GM21515 (cell line): Measurements from ENCODE around the gene MAP1LC3B.
"Not testable (repeated sequence)": the region's sequence is repeated elsewhere in the genome, so short reads cannot be mapped to it uniquely, and the experiment has no call there.

Experiments used
- ATAC-seq: cut with Tn5 transposase; IDR thresholded peaks from one replicate; pipeline ENCODE4 v1.9.1; 2021; ENCODE audit not compliant: unreplicated experiment

Gene MAP1LC3B

GRCh38 chr16:87360862-87361610, 31.1 kb upstream of the MAP1LC3B start:
- ATAC-seq, result no peak

DNA sequence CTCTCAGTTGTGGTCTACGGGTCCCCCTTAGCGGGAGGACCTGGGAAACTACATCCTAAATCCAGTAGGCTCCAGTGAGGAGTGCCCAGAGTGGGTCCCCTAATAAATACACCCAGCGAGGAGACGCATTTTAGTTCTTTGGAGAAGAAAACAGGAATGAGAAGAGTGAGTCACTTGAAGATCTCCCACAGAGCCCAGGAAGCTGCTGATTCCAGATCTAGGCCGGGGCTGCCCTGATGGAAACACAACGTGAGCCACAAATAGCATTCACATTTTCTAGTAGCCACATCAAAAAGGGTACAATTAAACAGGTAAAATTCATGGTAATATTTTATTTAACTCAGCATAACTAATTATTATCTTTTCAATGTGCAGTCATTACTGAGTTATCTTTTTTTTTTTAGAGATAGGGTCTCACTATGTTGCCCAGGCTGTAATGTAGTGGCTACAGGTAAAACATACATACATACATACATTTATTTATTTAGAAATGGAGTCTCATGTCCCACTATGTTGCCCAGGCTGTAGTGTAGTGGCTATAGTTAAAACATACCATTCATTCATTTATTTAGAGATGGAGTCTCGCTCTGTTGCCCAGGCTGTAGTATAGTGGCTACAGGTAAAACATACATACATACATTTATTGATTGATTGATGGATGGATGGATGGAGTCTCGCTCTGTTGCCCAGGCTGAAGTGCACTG, 30.1 kb upstream of the MAP1LC3B start:
- ATAC-seq, result no peak

GRCh38 chr16:87362828-87363559, 29.1 kb upstream of the MAP1LC3B start:
- ATAC-seq, result not testable (repeated sequence)

DNA sequence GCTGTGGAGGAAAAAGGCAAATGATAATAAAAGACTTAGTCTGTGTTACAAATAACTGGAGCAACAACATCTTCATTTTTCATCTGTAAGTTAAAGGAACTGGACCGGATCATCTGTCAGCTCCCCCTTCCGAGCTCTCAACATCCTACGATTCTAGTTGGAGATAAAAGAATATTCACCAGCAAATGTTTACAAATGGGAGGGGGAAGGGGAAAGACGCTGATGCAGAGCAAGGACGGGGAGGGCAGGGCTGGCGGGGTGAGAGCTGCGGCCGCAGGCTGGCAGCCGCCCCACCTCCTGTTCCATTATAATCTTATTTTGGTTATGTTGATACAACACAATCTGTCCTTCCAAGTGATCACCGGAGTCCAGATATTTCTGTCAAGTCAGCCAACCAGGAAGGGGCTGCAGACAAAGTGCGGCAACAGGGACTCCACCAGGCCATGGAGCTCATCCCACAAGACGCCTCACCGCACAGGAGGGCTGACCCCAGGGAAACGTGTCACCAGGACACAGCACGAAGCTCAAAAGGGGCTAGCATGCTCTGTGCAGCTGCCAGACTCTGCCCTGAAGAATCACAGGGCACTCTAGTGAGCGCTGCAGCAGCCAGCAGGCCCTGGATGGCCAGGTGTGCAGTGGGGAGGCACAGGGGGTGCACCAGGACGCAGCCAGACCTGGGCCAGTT, 28.2 kb upstream of the MAP1LC3B start:
- ATAC-seq, result no peak

GRCh38 chr16:87365021-87365713, 27.0 kb upstream of the MAP1LC3B start:
- no peak for ATAC-seq

GRCh38 chr16:87366288-87366687, 25.8 kb upstream of the MAP1LC3B start:
- no peak for ATAC-seq

DNA sequence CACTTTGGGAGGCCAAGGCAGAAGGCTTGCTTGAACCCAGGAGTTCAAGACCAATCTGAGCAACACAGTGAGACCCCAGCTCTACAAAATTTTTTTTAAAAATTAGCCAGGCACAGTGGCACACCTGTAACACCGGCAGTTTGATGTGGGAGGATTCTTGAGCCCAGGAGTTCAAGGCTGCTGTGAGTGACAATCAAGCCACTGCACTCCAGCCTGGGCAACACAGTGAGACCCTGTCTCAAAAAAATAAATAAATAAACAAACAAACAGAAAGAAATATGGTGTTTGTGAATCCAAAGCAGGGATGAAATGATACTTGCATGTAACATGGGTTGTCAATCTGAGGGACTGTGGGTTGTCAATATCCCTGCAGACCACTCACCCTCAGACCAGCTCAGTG, 25.2 kb upstream of the MAP1LC3B start:
- no peak for ATAC-seq

- no peak for ATAC-seq
These were observed 24.6 kb upstream of the MAP1LC3B start for GRCh38 chr16:87367529-87367928.

- no peak for ATAC-seq
These were observed 23.9 kb upstream of the MAP1LC3B start for GRCh38 chr16:87368029-87368770.

DNA sequence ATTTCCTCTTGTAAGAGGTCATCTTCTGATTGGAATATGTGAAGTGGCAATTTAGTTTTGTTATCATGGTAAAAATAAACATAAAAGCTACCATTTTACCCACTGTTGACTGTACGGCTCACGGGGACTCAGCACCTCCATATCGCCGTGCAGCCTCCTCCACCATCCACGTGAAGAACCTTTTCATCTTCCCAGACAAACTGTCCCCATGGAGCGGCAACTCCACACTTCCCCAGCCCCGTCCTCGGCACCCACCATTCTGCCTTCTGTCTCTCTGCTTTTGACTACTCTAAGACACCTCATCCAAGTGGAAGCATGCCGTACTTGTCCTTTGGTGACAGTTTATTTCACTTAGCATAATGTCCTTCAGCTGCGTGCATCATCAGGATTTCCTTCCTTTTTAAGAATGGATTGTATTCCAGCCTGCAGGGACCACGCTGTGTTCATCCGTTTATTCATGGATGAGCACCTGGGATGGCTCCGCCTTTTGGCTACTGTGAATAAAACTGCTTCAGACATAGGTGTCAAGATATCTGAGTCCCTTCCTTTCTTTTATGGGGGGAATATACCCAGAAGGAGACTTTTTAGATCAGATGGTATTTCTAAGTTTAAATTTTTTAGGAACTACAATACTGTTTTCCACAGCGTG, 22.9 kb upstream of the MAP1LC3B start:
- ATAC-seq, result no peak

GRCh38 chr16:87369796-87370719, 22.1 kb upstream of the MAP1LC3B start:
- ATAC-seq, result no peak

- ATAC-seq, result no peak
These were observed 20.8 kb upstream of the MAP1LC3B start for GRCh38 chr16:87371261-87371866.

DNA sequence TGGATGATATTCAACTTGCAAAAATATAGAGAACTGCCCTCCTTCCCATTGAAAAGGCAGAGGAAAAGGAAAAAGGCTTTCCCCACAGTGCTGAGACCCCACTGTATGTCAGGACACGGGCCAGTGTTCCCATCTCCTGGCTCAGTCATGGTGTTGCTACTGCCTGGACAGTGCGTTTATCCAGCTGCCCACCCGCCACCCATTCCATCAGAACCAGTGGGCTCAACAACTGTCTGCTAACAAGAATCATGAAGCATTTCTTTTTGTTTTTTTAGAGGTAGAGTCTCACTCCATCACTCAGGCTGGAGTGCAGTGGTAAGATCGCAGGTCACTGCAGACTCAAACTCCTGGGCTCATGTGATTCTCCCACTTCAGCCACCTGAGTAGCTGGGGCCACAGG, 19.8 kb upstream of the MAP1LC3B start:
- ATAC-seq, result no peak

GRCh38 chr16:87374313-87374712, 17.8 kb upstream of the MAP1LC3B start:
- ATAC-seq, result no peak

- no peak for ATAC-seq
These were observed 16.6 kb upstream of the MAP1LC3B start for GRCh38 chr16:87375426-87376135.

DNA sequence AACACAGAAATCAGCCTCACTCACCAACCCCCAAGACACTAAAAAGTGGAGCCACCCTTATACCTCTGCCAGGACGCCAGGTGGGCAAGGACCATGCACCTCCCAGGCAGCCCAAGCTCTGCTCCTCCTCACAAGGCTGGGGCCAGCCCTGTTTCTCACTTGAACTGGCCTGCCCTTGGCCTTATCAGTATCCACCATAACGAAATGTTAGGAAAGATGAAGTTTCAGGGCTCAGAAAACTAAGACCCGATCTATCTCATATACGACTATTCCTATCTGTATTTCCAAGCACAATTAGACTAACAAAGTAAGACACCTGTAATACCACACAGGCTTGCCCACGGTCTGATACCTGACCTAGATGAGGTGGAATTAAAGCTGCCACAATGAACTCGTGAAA, 15.5 kb upstream of the MAP1LC3B start:
- no peak for ATAC-seq

DNA sequence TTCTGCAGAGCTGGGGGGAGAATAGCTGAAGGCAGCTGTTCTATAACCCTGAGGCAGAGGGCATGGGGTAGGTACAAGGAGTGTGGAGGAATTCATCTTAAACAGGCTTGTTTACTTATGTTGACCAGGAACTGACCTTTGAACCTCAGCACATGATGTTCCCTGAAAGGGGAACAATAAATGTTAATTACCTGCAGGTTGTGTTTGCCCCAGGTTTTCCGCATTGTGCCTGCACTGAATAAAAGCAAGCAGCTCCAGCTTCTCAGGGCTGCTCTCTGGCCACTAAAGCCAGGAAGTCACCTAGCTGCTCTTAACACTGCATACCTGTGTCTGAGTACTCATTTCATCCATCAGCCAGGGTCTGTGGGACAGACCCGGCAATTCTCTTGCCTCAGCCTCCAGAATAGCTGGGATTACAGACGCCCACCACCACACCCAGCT, 12.8 kb upstream of the MAP1LC3B start:
- ATAC-seq, result not testable (repeated sequence)
